GM18505 (cell line): Measurements from ENCODE around the gene CLDN15.
"Not testable (repeated sequence)": the region's sequence is repeated elsewhere in the genome, so short reads cannot be mapped to it uniquely, and the experiment has no call there.

Experiments used
- ATAC-seq: cut with Tn5 transposase; IDR thresholded peaks from one replicate; pipeline ENCODE4 v1.9.1; 2021; ENCODE audit not compliant: unreplicated experiment
- POLR2A ChIP-seq: IDR thresholded peaks from 4 replicates; pipeline ENCODE4 v1.6.1; 2011; ENCODE audit warnings: borderline replicate concordance; ENCODE audit not compliant: insufficient read depth, insufficient read length; ENCODE audit errors: extremely low read depth

CLDN15 gene, protein sequence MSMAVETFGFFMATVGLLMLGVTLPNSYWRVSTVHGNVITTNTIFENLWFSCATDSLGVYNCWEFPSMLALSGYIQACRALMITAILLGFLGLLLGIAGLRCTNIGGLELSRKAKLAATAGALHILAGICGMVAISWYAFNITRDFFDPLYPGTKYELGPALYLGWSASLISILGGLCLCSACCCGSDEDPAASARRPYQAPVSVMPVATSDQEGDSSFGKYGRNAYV

DNA sequence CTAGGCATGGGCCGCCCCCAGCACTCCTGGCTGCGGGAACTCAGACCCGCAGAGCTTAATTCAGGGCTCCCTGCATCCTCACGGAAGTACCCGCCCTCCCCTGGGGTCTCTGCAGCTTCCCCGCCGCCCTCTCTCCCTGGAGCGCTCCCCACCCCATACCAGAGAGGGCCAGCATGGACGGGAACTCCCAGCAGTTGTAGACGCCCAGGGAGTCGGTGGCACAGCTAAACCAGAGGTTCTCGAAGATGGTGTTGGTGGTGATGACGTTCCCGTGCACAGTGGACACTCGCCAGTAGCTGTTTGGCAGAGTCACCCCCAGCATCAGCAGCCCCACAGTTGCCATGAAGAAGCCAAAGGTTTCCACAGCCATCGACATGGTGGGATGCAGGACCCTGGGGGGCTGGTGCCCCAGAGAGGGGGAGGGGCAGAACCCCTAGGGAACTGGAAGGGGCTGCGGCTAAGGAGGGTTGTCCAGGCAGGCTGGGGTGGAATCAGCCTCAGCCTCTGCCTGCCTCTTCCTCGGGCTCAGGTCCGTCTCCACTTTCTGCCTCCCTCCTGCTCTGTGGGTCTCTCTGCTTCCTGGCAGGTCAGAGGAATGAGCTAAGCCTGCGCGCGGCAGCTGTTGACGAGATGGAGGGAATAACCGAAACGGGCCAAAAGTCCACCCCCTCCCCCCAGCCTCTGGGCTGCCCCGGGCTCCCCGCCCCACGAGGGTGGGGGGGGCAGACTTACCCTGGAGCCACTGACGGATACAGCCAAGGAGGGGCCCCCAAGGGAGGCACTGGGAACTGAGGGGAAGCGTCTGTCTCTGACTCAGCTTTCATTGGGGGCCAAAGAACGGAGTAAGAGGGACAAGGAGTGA is at the start of gene CLDN15:
Gene CLDN15 (minus strand): TSS at position 597 of the 862 bp plus-strand sequence. CDS start 221 bp downstream, at position 376.
- ATAC-seq: no peak
- no peak for TF ChIP-seq POLR2A

DNA sequence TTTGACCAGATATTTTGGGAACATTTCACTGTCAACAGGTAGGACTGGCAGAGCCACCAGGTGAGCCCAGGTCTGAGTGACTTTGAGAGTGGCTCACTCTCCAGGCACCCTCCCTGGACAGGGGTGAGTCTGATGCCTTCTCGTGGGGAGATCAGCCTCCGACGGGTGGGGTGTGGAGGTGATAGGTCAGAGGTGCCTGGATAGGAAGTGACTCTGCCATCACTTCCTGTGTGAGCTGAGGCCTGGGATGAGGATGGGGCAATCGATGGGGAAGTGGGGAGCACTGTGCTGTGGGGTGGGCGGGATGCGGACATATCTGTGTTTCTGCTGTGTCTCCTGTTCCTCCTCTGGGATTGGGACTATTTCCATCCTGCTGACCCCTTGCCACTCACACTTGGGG is 49.4 kb upstream of the CLDN15 start:
- ATAC-seq: no peak
- no peak for TF ChIP-seq POLR2A

DNA sequence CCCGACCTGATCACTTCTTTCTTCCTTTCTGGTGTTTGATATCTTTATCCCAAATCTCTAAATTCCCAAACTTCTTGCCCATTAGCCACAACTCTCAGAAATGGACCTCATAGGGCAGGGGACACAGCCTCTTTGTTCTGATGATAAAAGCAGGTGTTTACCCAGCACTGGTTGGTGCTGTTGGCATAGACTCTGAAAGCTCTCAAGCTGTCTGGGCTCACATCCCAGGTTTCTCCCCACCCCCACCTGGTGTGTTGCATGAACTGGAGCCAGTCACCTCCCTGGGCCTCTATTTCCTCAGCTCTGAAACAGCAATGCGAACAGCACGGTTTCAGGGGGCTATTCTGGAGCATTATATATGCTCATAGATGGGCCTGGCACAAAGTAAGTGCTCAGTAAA is 48.3 kb upstream of the CLDN15 start:
- not testable (repeated sequence) for ATAC-seq

DNA sequence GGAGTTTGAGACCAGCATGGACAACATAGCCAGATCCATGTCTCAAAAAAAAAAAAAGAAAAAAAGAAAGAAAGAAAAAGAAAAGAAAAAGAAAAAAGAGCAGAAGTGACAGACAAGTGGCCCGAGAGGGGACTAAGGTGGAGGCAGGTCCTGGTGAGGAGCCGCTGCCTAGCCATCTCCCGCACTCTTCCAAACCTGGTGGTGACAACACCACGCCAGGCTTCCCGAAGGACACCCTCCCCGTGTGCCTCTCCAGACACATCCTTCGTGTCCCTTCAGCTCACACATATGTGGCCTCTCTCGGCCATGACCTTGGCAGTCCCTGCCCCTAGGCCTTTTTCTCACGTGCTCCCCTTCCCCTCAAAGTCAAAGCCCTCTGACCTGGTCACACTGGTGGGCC is 47.6 kb upstream of the CLDN15 start:
- no peak for TF ChIP-seq POLR2A
- no peak for ATAC-seq

DNA sequence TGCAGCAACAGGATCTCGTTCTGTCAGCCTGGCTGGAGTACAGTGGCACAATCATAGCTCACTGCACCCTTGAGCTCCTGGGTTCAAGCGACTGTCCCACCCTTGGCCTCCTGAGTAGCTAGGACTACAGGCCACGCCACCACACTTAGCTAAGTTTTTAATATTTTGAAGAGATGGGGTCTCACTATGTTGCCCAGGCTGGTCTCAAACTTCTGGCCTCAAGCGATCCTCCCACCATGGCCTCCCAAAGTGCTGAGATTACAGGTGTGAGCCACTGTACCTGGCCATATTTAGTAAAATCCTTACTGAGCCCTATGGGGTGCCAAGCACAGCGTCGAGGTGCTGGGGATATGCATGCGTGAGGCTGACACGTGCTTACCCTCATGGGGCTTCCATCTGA is 43.3 kb upstream of the CLDN15 start:
- ATAC-seq: not testable (repeated sequence)

DNA sequence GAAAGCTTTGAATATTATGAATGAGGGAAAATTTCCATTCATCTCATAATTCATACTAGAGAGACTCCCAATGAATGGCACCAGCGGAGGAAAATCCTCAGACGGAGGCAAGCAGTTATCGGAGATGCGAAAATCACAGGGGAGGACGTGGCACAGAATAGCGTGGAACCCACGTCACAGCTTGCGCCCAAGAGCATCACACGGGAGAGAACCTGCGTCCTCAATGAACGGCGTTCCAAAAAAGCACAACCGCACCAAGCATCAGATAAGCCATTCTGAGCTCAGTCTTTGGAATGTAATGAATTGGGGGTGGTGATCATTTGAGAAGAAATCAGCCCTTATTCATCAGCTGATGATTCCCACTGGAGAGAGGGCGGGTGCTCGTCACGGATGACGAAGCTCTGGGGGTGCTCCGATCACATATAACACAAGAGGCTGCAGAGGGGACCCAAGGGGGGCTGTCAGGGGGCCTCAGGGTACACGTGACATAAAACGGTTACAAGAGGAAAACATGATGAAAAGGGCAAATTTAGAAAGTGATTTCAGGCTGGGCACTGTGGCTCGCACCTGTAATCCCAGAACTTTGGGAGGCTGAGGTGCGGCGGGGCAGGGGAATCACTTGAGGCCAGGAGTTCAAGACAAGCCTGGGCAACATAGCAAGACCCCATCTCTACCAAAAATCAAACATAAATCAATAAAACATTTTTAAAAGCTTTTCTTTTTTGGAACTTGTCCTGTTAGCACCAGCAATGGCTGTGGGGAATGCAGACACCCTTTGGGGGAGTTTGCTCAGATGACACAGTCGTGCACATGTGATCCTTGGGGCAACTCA is 41.1 kb upstream of the CLDN15 start:
- TF ChIP-seq POLR2A: no peak
- no peak for ATAC-seq

DNA sequence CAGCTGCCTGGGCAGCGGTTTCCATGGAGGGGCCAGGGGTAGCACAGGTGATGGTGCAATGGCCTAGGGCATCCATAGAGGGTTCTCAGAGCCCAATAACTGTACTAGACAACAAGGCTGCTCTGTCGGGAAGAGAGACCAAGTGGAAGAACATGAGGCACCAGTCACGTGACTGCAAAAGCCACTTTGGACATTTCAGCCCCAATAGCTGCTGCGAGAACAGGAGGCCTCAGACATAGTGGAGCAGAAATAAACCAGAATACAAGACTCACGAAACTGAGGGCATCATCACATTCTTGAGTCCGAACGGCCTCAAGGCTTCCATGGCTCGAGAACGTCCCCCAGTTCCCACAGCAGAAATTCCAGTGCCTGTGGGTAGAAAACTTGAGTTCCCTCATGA is 39.6 kb upstream of the CLDN15 start:
- no peak for ATAC-seq
- no peak for TF ChIP-seq POLR2A

DNA sequence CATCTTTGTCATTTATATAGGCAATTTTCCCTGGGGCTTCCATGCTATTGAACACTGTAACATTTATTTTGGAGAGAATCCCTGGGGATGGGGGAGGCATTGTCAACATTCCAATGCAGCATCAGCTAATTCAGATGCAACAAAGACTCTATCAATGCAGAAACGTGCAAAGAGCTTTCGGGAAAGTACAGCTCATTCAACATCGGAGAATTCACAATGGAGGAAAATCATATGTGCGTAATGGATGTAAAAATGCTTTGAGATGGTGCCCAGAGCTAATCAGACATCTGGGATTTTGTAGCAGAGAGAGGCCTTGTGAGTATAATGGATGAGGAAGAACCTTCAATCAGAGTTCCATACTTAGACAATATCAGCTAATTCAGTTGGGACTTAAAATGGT is 35.6 kb upstream of the CLDN15 start:
- ATAC-seq: no peak
- no peak for TF ChIP-seq POLR2A

DNA sequence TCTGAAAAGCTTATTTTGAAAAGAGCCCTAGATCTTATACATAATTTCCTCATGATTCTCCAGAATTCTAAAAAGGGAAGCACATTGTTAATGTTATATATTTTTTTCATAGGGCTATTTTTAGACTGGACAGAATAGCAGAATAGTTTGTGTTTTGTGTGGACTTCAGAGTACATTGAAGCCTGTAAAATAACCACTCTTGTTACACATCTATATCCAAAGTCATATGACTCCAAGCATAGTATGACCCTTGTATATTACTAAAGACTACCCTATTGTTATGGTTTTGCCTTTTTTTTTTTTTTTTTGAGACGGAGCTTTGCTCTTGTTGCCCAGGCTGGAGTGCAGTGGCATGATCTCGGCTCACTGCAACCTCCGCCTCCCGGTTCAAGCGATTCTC is 33.4 kb upstream of the CLDN15 start:
- ATAC-seq: no peak
- no peak for TF ChIP-seq POLR2A

DNA sequence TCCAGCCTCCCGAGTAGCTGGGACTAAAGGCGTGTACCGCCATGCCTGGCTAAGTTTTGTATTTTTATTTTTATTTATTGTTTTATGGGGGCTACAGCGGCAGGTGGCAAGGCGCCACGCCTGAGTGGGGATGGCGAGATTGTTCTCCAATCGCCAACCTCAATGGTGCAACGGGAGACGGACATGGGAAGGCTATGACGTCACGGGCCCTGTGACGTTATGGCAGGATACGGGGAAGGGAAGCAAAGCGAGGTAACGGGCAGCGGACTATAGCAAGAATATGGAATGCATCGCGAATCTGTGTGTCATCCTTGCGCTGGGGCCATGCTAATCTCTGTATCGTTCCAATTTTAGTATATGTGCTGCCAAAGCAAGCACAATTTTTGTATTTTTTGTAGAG is 32.1 kb upstream of the CLDN15 start:
- TF ChIP-seq POLR2A: no peak
- ATAC-seq: no peak

DNA sequence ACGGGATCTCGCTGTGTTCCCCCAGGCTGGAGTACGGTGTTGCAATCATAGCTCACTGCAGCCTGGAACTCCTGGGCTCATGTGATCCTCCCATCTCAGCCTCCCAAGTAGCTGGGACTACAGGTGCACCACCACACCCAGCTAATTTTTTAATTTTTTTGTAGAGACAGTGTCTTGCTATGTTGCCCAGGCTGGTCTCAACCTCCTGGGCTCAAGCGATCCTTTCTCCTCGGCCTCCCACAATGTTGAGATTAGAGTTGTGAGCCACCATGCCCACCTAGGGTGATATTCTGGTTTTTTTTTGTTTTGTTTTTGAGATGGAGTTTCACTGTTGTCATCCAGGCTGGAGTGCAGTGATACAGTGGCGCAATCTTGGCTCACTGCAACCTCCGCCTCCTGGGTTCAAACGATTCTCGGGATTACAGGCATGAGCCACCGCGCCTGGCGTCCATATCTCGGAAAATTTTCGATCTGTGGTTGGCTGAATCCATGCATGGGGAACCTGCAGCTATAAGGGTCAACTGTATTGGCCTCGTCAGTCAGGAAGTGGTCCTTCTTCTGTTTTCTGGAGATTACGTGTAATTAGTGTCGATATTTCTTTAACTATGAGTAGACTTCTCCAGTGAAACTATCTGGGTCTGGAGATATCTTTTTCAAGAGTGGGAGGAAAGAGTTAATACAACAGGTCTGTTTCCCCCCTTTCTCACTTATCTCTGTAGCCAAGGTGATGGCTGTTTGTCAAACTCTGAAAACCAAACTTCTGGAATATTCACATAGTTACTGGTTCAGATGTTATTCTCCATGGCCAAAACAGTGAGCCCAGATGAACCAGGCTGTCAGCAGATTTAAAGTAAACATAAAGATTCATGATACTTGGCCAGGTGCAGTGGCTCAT is 28.3 kb upstream of the CLDN15 start:
- TF ChIP-seq POLR2A: no peak
- ATAC-seq: no peak

DNA sequence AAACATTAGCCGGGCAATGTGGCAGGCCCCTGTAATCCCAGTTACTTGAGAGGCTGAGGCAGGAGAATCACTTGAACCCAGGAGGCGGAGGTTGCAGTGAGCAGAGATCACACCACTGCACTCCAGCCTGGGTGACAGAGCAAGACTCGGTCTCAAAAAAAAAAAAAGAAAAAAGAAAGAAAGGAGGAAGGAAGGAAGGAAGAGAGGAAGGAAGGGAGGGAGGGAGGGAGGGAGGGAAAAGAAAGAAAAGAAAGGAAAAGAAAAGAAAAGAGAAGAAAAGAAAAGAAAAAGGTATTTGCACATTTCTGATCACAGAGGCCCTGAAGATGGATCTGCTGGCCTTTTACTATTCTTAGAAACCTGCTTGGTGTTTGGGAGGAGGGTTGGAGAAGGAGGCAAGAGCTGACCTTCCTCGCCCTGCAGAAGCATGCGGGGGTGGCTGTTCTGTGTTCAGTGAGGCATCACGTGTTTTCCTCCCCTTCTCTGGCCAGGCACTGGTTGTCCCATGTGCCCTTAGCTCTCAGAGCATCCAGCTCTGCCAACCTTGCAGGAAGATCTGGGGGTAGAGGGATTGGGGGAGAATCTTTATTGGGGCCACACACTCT is 26.6 kb upstream of the CLDN15 start:
- ATAC-seq: not testable (repeated sequence)
